ENCODE results near the gene CDK5R2. TPM values are rescaled to one million over a fixed set of nuclear protein-coding genes. Genes with fewer than 3 reads are reported as not detected.

Gene CDK5R2
- total RNA-seq, 1 donor from 2014 or later, result not detected

GRCh38 chr2:218961651-218962570, 2.4 kb downstream of the CDK5R2 start:
- no peak for DNase-seq (ENCODE audit: low spot score)

GRCh38 chr2:218962859-218963492, 3.5 kb downstream of the CDK5R2 start:
- DNase-seq (ENCODE audit: low spot score), result peak; percentile 65

GRCh38 chr2:218963601-218964000, 4.1 kb downstream of the CDK5R2 start:
- DNase-seq (ENCODE audit: low spot score), result no peak

GRCh38 chr2:218964041-218964771, 4.7 kb downstream of the CDK5R2 start:
- no peak for DNase-seq (ENCODE audit: low spot score)

- no peak for DNase-seq (ENCODE audit: low spot score)
Measured at GRCh38 chr2:218970894-218971293, 11.4 kb downstream of the CDK5R2 start.

GRCh38 chr2:218975060-218975777, 15.8 kb downstream of the CDK5R2 start:
- DNase-seq (ENCODE audit: low spot score), result no peak

GRCh38 chr2:218979846-218980734, 20.6 kb downstream of the CDK5R2 start:
- peak; percentile 84 for DNase-seq (ENCODE audit: low spot score)

GRCh38 chr2:218980735-218981389, 21.4 kb downstream of the CDK5R2 start:
- no peak for DNase-seq (ENCODE audit: low spot score)

GRCh38 chr2:218981390-218981880, 22.0 kb downstream of the CDK5R2 start:
- no peak for DNase-seq (ENCODE audit: low spot score)

- no peak for DNase-seq (ENCODE audit: low spot score)
Measured at GRCh38 chr2:218981881-218982585, 22.6 kb downstream of the CDK5R2 start.

GRCh38 chr2:218982586-218983262, 23.3 kb downstream of the CDK5R2 start:
- no peak for DNase-seq (ENCODE audit: low spot score)

GRCh38 chr2:218983263-218983933, 23.9 kb downstream of the CDK5R2 start:
- no peak for DNase-seq (ENCODE audit: low spot score)

- no peak for DNase-seq (ENCODE audit: low spot score)
Measured at GRCh38 chr2:218983934-218984238, 24.4 kb downstream of the CDK5R2 start.

GRCh38 chr2:218984239-218985020, 25.0 kb downstream of the CDK5R2 start:
- no peak for DNase-seq (ENCODE audit: low spot score)

GRCh38 chr2:218985021-218985324, 25.5 kb downstream of the CDK5R2 start, which contains the start of gene FEV:
Gene FEV, minus strand, starts transcription at chr2:218985184. Its CDS starts 109 bp downstream, at chr2:218985075.
- DNase-seq (ENCODE audit: low spot score), result no peak

- no peak for DNase-seq (ENCODE audit: low spot score)
Measured at GRCh38 chr2:218985325-218986091, 26.0 kb downstream of the CDK5R2 start.
